Gastroesophageal sphincter (tissue), 3 donors: Measurements from ENCODE around the gene MAGOH.

Experiments
- CTCF ChIP-seq, 4 experiments: fragments of 200-600 bp in 2 of 4; fragments of 450-650 bp in 2 of 4; sonication (generic) in 1 of 4; IDR thresholded peaks; one replicate each; pipeline ENCODE4 v1.5.1; 2017 to 2019; ENCODE audit warnings: antibody characterized with exemption in 4 of 4, mild to moderate bottlenecking in 2 of 4, moderate library complexity in 2 of 4
- EP300 ChIP-seq: sonication (generic); formaldehyde crosslinking; IDR thresholded peaks from one replicate; pipeline ENCODE4 v1.6.1; 2017; ENCODE audit warnings: antibody characterized with exemption, mild to moderate bottlenecking
- POLR2A ChIP-seq, 2 donors: fragments of 450-650 bp; IDR thresholded peaks; one replicate each; pipeline ENCODE4 v1.6.1; 2017; ENCODE audit warnings: antibody characterized with exemption in 2 of 2, mild to moderate bottlenecking in 2 of 2, moderate library complexity in 1 of 2

GRCh38 chr1:53281133-53281532, 42.8 kb upstream of the MAGOH start:
- TF ChIP-seq CTCF (IDR thresholded peaks at IDR 0.05) (no peak), EP300 (no peak), POLR2A (IDR thresholded peaks at IDR 0.05) (no peak)
